Ishikawa (cell line): ENCODE data around the gene KLB.

Experiments used
- CEBPB ChIP-seq: IDR thresholded peaks from 2 replicates; pipeline ENCODE4 v1.6.1; 2012
- CREB1 ChIP-seq: IDR thresholded peaks from 2 replicates; pipeline ENCODE4 v1.6.1; 2012; ENCODE audit warnings: low read depth
- EGR1 ChIP-seq: IDR thresholded peaks from 2 replicates; pipeline ENCODE4 v1.6.1; 2012
- EP300 ChIP-seq: IDR thresholded peaks from 2 replicates; pipeline ENCODE4 v1.6.1; 2012; ENCODE audit warnings: borderline replicate concordance
- FOXM1 ChIP-seq: IDR thresholded peaks from 2 replicates; pipeline ENCODE4 v1.6.1; 2012; ENCODE audit warnings: low read depth, borderline replicate concordance
- NFIC ChIP-seq: IDR thresholded peaks from 2 replicates; pipeline ENCODE4 v1.6.1; 2012
- RAD21 ChIP-seq: IDR thresholded peaks from 2 replicates; pipeline ENCODE4 v1.6.1; 2012; ENCODE audit warnings: low read depth
- TAF1 ChIP-seq: IDR thresholded peaks from 2 replicates; pipeline ENCODE4 v1.6.1; 2012; ENCODE audit warnings: low read depth, mild to moderate bottlenecking
- TCF12 ChIP-seq: IDR thresholded peaks from 2 replicates; pipeline ENCODE4 v1.6.1; 2012; ENCODE audit warnings: low read depth
- TEAD4 ChIP-seq: IDR thresholded peaks from 2 replicates; pipeline ENCODE4 v1.6.1; 2012
- YY1 ChIP-seq: IDR thresholded peaks from 2 replicates; pipeline ENCODE4 v1.6.1; 2012; ENCODE audit warnings: low read depth
- ZBTB7A ChIP-seq: IDR thresholded peaks from 2 replicates; pipeline ENCODE4 v1.6.1; 2012; ENCODE audit warnings: low read depth
- TF ChIP-seq, protein P1 (sequence below): IDR thresholded peaks from 2 replicates; pipeline ENCODE4 v1.6.1; 2012
- TF ChIP-seq, protein P2 (sequence below): IDR thresholded peaks from 2 replicates; pipeline ENCODE4 v1.6.1; 2012
- TF ChIP-seq, protein P3 (sequence below): IDR thresholded peaks from 2 replicates; pipeline ENCODE4 v1.6.1; 2012; ENCODE audit warnings: low read depth, mild to moderate bottlenecking

KLB gene

DNA sequence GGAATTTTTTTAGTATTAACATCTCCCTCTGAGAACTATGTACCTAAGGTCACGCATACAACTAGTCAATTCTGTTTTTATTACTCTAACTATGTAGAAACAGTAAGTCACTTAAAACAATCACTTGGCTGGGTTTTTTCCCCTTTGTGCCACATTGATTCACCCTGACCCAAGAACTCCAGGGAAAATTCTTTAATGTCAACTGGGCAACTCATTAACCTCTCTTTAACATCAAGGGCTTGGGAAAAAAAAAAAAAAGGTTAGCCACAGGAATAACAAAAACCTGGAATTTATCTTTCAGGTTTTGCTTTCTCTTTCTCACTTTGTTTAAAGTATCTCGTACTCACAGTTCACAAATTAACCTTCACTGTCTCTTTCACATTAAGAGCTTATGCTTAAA, 43.9 kb downstream of the KLB start:
- TF ChIP-seq RAD21 (no peak), NFIC (no peak), CREB1 (no peak), ZBTB7A (no peak), TAF1 (no peak), CEBPB (no peak), YY1 (no peak), EP300 (no peak), FOXM1 (no peak), EGR1 (no peak), TEAD4 (no peak), TCF12 (no peak)
- TF ChIP-seq, protein P1, sequence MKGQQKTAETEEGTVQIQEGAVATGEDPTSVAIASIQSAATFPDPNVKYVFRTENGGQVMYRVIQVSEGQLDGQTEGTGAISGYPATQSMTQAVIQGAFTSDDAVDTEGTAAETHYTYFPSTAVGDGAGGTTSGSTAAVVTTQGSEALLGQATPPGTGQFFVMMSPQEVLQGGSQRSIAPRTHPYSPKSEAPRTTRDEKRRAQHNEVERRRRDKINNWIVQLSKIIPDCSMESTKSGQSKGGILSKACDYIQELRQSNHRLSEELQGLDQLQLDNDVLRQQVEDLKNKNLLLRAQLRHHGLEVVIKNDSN = no peak
- TF ChIP-seq, protein P2, sequence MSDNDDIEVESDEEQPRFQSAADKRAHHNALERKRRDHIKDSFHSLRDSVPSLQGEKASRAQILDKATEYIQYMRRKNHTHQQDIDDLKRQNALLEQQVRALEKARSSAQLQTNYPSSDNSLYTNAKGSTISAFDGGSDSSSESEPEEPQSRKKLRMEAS = no peak
- TF ChIP-seq, protein P3, sequence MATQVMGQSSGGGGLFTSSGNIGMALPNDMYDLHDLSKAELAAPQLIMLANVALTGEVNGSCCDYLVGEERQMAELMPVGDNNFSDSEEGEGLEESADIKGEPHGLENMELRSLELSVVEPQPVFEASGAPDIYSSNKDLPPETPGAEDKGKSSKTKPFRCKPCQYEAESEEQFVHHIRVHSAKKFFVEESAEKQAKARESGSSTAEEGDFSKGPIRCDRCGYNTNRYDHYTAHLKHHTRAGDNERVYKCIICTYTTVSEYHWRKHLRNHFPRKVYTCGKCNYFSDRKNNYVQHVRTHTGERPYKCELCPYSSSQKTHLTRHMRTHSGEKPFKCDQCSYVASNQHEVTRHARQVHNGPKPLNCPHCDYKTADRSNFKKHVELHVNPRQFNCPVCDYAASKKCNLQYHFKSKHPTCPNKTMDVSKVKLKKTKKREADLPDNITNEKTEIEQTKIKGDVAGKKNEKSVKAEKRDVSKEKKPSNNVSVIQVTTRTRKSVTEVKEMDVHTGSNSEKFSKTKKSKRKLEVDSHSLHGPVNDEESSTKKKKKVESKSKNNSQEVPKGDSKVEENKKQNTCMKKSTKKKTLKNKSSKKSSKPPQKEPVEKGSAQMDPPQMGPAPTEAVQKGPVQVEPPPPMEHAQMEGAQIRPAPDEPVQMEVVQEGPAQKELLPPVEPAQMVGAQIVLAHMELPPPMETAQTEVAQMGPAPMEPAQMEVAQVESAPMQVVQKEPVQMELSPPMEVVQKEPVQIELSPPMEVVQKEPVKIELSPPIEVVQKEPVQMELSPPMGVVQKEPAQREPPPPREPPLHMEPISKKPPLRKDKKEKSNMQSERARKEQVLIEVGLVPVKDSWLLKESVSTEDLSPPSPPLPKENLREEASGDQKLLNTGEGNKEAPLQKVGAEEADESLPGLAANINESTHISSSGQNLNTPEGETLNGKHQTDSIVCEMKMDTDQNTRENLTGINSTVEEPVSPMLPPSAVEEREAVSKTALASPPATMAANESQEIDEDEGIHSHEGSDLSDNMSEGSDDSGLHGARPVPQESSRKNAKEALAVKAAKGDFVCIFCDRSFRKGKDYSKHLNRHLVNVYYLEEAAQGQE = no peak

DNA sequence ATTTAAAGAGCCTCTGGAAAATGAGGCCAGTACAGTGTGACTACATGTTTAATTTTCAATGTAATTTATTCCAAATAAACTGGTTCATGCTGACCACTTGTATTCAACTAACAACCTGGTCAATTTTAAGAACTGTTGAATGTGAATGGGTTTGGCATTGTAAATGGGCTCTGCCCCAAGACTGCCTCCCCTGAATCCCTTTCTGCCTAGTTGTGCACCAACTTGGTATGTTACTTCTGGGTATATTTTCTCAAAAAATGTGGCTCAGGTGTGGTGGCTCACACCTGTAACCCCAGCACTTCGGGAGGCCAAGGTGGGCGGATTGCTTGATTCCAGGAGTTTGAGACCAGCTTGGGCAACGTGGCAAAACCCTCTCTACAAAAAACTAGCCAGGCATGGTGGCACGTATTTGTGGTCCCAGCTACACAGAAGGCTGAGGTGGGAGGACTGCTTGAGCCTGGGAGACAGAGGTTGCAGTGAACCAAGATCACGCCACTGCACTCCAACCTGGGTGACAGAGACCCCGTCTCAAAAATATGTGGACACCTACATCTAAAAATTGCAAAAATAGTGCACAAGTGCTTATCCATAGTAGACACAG, 44.8 kb downstream of the KLB start:
- TF ChIP-seq RAD21 = no peak
- no peak for TF ChIP-seq ZBTB7A
- TF ChIP-seq EP300 = no peak
- TF ChIP-seq, protein P1 = no peak
- no peak for TF ChIP-seq TEAD4

DNA sequence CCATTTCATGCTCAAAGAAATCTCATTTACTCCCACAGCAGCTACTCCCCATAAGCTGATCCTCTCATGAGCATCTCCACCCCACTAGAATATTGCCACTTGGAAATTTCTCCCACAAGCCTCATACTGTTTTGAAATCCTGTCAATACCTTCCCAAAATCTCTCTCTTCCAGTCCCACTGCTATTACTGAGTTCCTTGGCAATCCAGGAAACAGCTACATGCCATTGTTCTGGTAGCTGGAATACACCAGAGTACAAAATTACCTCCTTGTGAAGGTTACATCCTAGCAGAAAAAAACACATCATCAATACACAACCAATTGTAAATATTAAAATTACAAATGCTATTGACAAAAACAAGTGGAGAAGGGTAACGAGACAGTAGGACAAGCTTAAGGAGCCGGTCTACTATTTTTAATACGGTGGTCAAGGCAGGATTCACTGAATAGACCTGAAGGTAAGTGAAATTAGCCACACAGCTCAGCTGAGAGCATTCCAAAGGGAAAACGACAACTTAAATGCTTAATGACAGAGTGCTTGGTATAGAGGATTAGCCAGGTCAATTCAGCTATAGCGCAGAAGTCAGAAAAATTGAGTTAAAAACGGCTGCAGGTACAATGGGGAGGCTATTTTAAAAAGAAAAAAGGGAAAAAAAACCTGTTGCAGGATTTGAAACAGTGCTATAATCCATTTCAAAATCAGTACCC, 45.6 kb downstream of the KLB start:
- TF ChIP-seq, protein P2 = no peak
- TF ChIP-seq TAF1 = 0 out of 2 replicates have a peak, but pooled peaks have one; percentile 18

DNA sequence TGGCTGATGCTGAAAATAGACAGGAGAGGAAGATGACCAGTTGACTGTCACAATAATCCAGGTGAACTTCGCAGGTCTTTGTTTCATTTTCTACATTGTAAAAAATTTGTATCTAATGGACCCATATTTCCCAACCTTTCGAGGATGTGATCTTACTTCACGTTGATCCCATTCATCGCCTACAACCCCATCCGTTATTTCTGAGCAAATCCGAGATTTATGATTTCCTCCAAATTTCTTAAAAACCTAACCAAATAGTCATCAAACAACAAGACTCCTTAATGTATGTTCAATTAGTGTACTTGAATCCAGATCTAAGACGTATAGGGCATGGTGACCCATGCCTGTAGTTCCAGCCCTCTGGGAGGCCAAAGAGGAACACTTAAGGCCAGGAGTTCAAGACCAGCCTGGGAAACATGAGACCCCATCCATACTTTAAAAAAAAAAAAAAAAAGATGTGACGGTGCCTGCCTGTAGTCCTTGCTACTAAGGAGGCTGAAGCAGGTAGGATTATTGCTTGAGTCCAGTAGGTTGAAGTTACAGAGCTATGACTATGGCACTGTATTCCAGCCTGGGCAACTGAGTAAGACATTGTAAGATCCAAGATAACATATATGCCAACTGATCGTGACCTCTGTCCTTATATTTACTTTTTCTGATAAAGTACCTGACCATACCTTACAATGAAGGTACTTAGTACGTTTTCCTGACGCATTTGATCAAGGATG, 46.3 kb downstream of the KLB start:
- TF ChIP-seq FOXM1 = no peak
- TF ChIP-seq, protein P1 = no peak
- no peak for TF ChIP-seq ZBTB7A
- TF ChIP-seq, protein P3 = no peak

DNA sequence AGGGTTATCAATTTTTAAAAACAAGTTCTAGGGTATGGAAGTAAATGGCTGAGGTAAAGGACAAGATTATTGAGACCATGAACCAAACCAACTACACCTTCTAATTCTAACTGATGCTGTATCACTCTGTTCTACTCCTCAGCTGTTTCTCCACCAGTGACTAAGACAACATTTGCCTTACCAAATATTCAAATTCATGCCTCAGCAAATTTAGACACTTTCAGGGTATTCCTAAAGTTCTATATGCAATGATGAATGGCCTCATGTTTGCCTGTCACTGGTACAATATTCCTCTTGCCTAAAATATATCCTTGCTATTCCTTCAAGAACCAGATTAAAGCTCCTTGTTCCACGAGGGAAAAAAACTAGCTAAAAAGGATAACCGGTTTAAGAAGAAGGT, 47.0 kb downstream of the KLB start:
- TF ChIP-seq TCF12 (no peak), NFIC (no peak), CEBPB (no peak), ZBTB7A (no peak)
- TF ChIP-seq, protein P2 = no peak
